Activated CD8-positive, alpha-beta memory T cell treated with anti-CD3 and anti-CD28 coated beads, Interleukin-2, amount 10 ng/mL, durations not matched to agents 7 days and 5 days (primary cell): Measurements from ENCODE around the gene PALS2. TPM values are rescaled to one million over a fixed set of nuclear protein-coding genes. Genes with fewer than 3 reads are reported as not detected.
A peak's percentile ranks its signal among the peaks of the same experiment; 100 is the strongest.

Source experiments
- ATAC-seq: fragments of 150-1000 bp; cut with Tn5 transposase; one replicate; pipeline ENCODE4 v1.10.0; 2021; ENCODE audit warnings: moderate library complexity
- CTCF ChIA-PET: fragments of 350-600 bp; sonication (Branson Sonifier 250); formaldehyde crosslinking; loops from one replicate; lab custom pipeline; 2021; ENCODE audit warnings: antibody characterized with exemption; lab: Charles Lee
- DNase-seq: peaks from one replicate; pipeline ENCODE4 v3.0.0-alpha.2; 2020
- H3K27ac Mint-ChIP-seq: one replicate; pipeline ENCODE4 v1.8.0; 2021; ENCODE audit warnings: mild to moderate bottlenecking, mixed read lengths
- H3K27me3 Mint-ChIP-seq: one replicate; pipeline ENCODE4 v1.8.0; 2021; ENCODE audit warnings: mixed read lengths
- H3K36me3 Mint-ChIP-seq: one replicate; pipeline ENCODE4 v1.8.0; 2021; ENCODE audit warnings: mild to moderate bottlenecking, mixed read lengths
- H3K4me1 Mint-ChIP-seq: one replicate; pipeline ENCODE4 v1.8.0; 2021; ENCODE audit warnings: mixed read lengths
- H3K4me3 Mint-ChIP-seq: one replicate; pipeline ENCODE4 v1.8.0; 2021; ENCODE audit warnings: mild to moderate bottlenecking, moderate library complexity, mixed read lengths
- H3K9me3 Mint-ChIP-seq: one replicate; pipeline ENCODE4 v1.8.0; 2022; ENCODE audit warnings: low read depth, mixed read lengths
- total RNA-seq, 2 experiments: library from RNA; stranded (reverse); gene quantifications; one replicate each; pipeline ENCODE4 v1.2.3, GENCODE V29; 2021

The PALS2 gene
- total RNA-seq, 2 experiments from 2014 or later: 17.4 to 28.1 TPM

DNA sequence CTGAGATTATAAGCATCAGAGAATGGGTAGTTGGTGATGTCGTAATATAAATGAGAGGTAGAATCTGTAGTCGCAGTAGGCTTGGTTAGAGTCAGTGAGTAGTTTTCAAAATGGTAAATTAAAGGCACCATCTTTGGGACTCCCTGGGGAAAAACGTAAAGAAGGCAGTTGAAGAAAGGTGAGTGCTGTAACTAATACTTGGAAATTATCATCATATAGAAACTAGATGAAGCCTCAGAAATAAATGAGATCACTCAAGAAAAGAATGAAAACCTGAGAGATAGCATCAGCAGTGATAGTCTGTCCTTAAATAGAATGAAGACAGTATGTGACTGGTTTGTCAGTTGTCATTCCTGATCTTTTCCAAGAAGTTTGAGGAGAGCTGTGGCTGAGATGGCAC is 23.8 kb downstream of the PALS2 start:
- Mint-ChIP-seq H3K4me3 (no peak overlapping the region), H3K9me3 (peaks cover 5% of the 10 kb centered on the region), H3K4me1 (peaks cover 6% of the 10 kb centered on the region), H3K27ac (no peak overlapping the region), H3K36me3 (peaks cover 18% of the 10 kb centered on the region), H3K27me3 (no peaks in the 10 kb centered on the region)
- CTCF ChIA-PET: interaction anchor here (0.9 kb wide), 1 partner anchor 495 kb away, joined by 3 read pairs; no protein-coding TSS in a partner anchor
- ATAC-seq: peak; percentile 43
- DNase-seq: no peak

DNA sequence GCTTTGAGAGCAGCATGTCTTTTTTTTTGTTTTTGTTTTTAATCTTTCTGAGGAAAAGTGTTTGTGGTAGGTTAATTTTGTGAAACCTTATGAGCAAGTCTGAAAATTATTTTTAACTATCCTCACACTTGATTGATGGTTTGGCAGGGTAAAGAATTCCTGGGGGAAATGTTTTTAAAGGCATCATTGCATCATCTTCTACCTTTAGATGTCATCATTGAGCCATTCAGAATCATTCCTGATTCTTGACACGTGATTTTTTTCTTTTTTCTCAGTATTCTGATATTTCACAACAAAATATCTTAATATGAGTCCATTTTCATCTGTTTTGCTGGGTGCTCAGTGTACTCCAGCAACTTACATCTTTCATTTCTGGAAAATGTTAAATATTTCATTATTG is 28.3 kb downstream of the PALS2 start:
- Mint-ChIP-seq H3K4me1 (peaks cover 4% of the 10 kb centered on the region), H3K36me3 (peaks cover 26% of the 10 kb centered on the region), H3K4me3 (no peak overlapping the region), H3K27ac (no peak overlapping the region), H3K9me3 (peaks cover 18% of the 10 kb centered on the region), H3K27me3 (no peaks in the 10 kb centered on the region)
- no peak for DNase-seq
- no peak for ATAC-seq
- CTCF ChIA-PET: interaction anchor here (0.5 to 1.4 kb wide), 2 partner anchors 10 to 461 kb away, joined by 3 read pairs; no protein-coding TSS in a partner anchor

DNA sequence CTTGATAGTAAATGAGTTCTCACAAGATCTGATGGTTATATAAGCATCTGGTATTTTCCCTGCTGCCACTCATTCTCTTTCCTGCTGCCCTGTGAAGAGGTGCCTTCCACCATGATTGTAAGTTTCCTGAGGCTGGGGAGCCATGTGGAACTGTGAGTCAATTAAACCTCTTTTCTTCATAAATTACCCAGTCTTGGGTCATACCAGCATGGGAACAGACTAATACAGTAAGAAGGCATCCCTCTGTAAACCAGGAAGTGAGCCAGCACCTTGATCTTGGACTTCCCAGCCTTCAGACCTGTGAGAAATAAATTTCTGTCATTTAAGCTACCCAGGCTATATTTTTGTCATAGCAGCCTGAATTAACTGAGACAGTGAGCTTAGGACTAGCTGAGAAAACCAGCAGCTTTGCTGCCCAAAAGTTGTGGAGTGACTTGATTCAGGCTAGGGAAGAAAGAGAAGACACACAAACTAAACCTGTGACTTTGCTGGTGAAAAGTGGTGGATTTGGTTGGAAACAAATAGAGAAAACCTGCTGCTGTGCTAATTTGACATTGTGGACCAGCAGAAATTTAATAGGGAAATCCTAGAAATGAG is 29.7 kb downstream of the PALS2 start:
- peaks cover 4% of the 10 kb centered on the region for H3K4me1 Mint-ChIP-seq
- H3K4me3 Mint-ChIP-seq: no peak overlapping the region
- CTCF ChIA-PET: no interaction called here
- no peaks in the 10 kb centered on the region for H3K27me3 Mint-ChIP-seq
- peaks cover 26% of the 10 kb centered on the region for H3K36me3 Mint-ChIP-seq
- no peak for ATAC-seq
- H3K9me3 Mint-ChIP-seq: peaks cover 18% of the 10 kb centered on the region
- no peak for DNase-seq
- no peak overlapping the region for H3K27ac Mint-ChIP-seq

DNA sequence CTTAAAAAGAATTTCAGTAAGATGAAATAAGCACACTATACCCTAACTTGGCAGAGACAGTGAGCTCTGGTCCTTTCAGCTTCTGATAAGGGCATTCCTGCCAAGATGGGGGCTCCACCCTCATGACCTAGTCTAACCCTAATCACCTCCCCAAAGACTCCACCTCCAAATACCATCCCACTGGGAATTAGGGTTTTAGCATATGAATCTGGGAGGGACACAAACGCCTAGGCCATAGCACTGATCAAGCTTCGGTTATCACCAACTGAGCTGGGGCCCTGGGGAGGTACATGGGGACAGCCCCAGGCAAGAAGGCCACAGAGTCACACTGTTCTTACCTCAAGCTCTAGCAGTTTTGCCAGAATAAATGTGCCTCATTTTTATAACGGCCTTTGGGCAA is 31.4 kb downstream of the PALS2 start:
- Mint-ChIP-seq H3K27ac (no peak overlapping the region), H3K4me3 (no peak overlapping the region), H3K27me3 (no peaks in the 10 kb centered on the region), H3K9me3 (peaks cover 18% of the 10 kb centered on the region), H3K36me3 (peaks cover 26% of the 10 kb centered on the region), H3K4me1 (peaks cover 6% of the 10 kb centered on the region)
- DNase-seq (no peak), ATAC-seq (no peak)
- CTCF ChIA-PET: no interaction called here

DNA sequence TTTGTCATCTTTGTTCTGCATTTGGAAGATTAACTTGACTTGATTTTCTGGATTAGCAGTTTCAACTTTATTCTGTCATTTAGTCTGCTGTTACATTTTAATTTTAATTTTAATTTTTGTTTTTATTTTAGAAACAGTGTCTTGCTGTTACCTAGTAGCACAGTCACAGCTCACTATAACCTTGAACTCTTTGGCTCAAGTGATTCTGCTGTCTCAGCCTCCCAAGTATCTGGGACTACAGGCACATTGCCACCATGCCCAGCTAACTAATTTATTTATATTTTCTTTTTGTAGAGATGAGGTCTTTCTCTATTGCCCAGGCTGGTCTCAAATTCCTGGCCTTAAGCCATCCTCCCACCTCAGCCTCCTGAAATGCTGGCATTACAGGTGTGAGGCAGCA is 35.3 kb downstream of the PALS2 start:
- H3K27ac Mint-ChIP-seq: no peak overlapping the region

DNA sequence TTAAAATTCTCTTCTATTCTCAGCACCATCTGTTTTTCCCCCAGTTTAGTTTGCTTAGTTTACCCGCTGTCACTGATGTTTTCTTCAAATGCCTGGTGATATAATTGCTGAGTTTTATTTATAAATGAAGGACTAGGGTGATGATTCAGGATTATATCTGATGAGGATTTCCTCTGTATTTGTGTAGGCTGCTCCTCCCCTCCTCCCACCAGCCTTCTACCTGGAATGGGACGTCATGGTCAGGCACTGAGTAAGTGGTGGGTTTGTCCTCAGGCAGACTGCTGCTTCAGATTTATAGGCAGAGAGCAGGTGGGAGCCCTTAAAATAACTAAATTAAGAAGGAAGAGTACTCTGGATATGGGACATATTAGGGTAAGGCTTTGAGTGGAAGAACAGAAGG is 35.8 kb downstream of the PALS2 start:
- CTCF ChIA-PET: no interaction called here
- Mint-ChIP-seq H3K4me1 (peaks cover 2% of the 10 kb centered on the region), H3K27ac (no peak overlapping the region), H3K27me3 (no peaks in the 10 kb centered on the region), H3K36me3 (peaks cover 3% of the 10 kb centered on the region), H3K9me3 (peaks cover 2% of the 10 kb centered on the region), H3K4me3 (no peak overlapping the region)
- DNase-seq (no peak), ATAC-seq (no peak)

More for the DNA sequence above, 35.3 kb downstream of the PALS2 start:
- peaks cover 2% of the 10 kb centered on the region for H3K9me3 Mint-ChIP-seq
- H3K4me1 Mint-ChIP-seq: peaks cover 2% of the 10 kb centered on the region
- H3K4me3 Mint-ChIP-seq: no peak overlapping the region
- peaks cover 3% of the 10 kb centered on the region for H3K36me3 Mint-ChIP-seq
- no peak for ATAC-seq
- CTCF ChIA-PET: interaction anchor here (0.6 kb wide), 1 partner anchor 31 kb away, joined by 3 read pairs; no protein-coding TSS in a partner anchor
- no peaks in the 10 kb centered on the region for H3K27me3 Mint-ChIP-seq
- DNase-seq: no peak

DNA sequence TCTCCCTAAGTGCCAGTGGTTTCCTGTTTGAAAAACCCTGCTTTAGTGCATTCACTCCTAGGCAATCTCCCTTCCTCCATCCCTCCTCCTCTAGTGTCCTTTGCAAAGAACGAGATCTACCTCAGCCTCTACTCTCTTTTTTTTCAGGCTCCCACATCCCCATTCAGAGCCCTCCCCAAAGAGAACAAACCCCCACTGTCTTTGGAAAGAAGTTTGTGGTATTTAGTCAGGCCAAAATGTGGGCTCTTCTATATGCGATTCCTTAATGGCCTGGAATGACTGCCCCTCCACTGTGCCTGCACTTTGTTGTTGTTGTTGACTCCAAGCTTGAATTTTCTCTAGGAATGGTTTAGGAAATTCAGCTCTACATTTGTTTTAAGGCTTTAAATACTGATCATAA is 36.3 kb downstream of the PALS2 start:
- peaks cover 2% of the 10 kb centered on the region for H3K4me1 Mint-ChIP-seq
- ATAC-seq (no peak), DNase-seq (no peak)
- no peaks in the 10 kb centered on the region for H3K27me3 Mint-ChIP-seq
- H3K27ac Mint-ChIP-seq: no peak overlapping the region
- peaks cover 2% of the 10 kb centered on the region for H3K36me3 Mint-ChIP-seq
- no peak overlapping the region for H3K4me3 Mint-ChIP-seq
- H3K9me3 Mint-ChIP-seq: no peaks in the 10 kb centered on the region
- CTCF ChIA-PET: no interaction called here

DNA sequence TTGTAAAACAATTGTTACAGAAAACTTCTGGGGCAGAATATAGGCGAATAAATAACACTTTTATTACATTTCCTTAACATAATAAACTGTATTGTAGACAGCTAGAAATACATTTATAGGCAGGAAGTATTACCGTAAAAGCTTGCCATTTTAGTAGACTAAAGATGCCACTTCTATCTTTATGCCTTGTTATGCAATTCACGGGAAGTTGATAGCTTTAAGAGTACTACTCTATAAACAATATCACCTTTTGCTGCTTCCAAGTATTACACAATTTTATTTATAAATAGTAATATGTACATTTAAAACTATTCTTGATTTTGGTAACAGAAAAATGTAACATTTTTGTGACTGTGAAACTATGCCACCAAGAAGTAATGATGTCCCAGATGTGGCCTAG is 37.9 kb downstream of the PALS2 start:
- Mint-ChIP-seq H3K36me3 (peaks cover 7% of the 10 kb centered on the region), H3K4me1 (peaks cover 2% of the 10 kb centered on the region), H3K9me3 (peaks cover 7% of the 10 kb centered on the region), H3K4me3 (no peak overlapping the region), H3K27ac (no peak overlapping the region), H3K27me3 (no peaks in the 10 kb centered on the region)
- ATAC-seq (no peak), DNase-seq (no peak)
- CTCF ChIA-PET: no interaction called here

DNA sequence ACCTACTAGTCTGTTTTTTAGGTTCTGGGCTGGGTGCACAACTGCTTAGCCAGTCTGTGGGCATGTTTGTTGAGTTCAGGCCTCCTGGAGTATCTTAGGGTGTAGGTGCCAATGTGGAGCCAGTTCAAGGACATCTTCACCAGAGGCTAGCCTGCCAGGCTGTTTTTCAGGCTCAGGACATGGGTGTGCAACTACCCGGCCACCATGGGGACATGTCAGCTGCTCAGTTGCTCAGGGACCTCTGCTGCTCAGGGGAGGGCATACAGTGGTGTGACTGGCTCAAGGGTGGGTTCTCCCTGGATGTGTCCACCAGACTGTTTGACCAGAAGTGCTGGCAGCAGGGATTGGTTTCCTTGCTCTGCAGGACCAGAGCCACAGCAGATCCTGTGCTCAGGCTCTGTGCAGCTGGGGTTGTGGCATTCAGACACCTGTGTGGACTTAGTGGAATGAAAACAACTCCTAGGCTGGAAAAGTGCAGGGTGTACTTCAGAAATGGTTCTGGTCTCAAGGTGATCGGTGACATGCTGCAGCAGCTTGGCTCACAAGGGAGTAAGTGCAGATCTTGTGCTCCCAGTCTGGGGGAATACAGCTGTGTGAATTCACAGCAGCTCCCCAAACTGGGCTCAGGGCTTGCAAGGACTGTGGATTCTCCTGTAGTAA is 44.8 kb downstream of the PALS2 start:
- CTCF ChIA-PET: no interaction called here
- no peak for ATAC-seq
- H3K36me3 Mint-ChIP-seq: peaks cover 13% of the 10 kb centered on the region

DNA sequence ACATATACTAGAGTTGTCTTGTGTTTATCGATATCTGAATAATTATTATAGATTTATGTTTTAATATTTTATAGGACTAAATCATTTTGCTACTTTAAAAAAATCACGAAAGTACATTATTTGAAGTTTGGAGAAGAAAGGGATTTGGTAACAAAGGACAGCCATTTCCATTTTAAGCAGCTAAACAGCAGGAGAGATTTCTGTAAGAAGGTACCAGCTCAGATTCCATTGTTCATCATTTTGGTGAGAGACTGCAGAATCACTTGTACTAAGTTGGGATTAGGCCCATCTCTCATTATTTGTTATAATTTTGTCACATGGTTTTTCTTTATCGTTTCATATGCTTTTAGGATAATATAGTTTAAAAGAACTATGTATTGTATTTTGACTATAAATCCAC is 46.7 kb downstream of the PALS2 start:
- peaks cover 9% of the 10 kb centered on the region for H3K9me3 Mint-ChIP-seq
- H3K4me3 Mint-ChIP-seq: no peak overlapping the region
- ATAC-seq (no peak), DNase-seq (no peak)
- peaks cover 1% of the 10 kb centered on the region for H3K4me1 Mint-ChIP-seq
- CTCF ChIA-PET: interaction anchor here (1.3 kb wide), 1 partner anchor 129 kb away, joined by 3 read pairs; no protein-coding TSS in a partner anchor
- no peaks in the 10 kb centered on the region for H3K27me3 Mint-ChIP-seq
- peaks cover 14% of the 10 kb centered on the region for H3K36me3 Mint-ChIP-seq
- no peak overlapping the region for H3K27ac Mint-ChIP-seq

More for the DNA sequence above, 44.8 kb downstream of the PALS2 start:
- DNase-seq: no peak
- Mint-ChIP-seq H3K9me3 (peaks cover 12% of the 10 kb centered on the region), H3K4me3 (no peak overlapping the region), H3K4me1 (peaks cover 1% of the 10 kb centered on the region), H3K27ac (no peak overlapping the region), H3K27me3 (no peaks in the 10 kb centered on the region)

DNA sequence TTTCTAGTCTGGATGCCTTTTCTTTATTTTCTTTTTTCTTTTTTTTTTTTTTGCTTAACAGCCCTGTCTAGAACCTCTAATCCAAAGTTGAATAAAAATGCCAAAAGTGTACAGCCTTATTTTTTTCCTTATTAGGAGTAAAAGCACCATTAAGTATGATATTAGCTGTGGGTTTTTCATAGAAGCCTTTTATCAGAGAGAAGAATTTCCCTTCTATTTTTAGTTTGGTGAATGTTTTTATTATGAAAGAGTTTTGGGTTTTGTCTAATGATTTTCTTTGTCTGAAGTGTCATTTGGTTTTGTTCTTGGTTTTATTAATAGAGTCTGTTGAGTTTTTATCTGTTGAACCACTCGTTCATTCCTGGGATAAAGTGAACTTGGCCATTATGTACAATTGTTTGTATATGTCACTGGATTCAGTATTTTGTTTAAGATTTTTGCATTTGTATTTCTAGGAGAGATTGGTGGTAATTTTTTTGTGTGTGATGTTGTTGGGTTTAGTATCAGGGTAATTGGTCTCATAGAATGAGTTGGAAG is 49.5 kb downstream of the PALS2 start:
- Mint-ChIP-seq H3K9me3 (peaks cover 5% of the 10 kb centered on the region), H3K27me3 (no peaks in the 10 kb centered on the region), H3K36me3 (peaks cover 27% of the 10 kb centered on the region), H3K27ac (no peak overlapping the region), H3K4me1 (peaks cover 1% of the 10 kb centered on the region), H3K4me3 (no peak overlapping the region)
- DNase-seq (no peak), ATAC-seq (no peak)
- CTCF ChIA-PET: no interaction called here
